ELF-1 (cell line): ENCODE results near the gene GRIP2.

Experiments
- DNase-seq: peaks from one replicate; pipeline ENCODE4 v3.0.0-alpha.2; 2016; ENCODE audit warnings: low read depth, low spot score

The GRIP2 gene

DNA sequence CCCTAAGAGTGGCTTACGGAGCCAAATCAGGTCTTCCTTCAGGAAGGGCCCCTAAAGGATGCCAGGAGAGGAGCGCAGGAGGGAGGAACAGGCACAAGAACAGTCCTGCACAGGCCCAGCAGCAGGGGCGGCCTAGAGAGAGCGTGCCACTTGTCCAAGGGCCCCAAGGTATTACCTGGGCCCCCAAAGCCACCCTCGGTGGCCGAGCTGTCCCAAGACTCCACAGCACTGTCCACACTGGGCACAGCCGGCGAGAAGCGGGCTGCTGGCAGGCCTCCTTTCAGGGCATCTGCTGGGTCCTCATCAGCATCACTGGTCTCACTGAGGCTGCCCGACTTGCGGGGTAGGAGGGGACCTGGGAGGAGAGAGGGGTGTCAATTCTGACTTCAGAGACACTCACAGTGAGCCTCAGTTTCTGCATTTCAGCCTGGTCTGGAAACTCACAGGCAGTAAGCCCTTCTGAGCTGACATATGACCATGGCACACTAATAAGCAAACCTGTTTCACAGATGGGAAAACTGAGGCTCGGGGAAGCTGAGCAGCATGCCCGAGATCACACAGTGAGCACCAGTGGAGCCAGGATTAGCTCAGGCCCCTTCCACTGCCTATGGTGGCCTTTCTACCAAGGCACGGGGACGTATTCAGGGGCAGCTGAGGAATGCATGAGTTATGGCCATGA is 33.4 kb downstream of the GRIP2 start:
- no peak for DNase-seq

DNA sequence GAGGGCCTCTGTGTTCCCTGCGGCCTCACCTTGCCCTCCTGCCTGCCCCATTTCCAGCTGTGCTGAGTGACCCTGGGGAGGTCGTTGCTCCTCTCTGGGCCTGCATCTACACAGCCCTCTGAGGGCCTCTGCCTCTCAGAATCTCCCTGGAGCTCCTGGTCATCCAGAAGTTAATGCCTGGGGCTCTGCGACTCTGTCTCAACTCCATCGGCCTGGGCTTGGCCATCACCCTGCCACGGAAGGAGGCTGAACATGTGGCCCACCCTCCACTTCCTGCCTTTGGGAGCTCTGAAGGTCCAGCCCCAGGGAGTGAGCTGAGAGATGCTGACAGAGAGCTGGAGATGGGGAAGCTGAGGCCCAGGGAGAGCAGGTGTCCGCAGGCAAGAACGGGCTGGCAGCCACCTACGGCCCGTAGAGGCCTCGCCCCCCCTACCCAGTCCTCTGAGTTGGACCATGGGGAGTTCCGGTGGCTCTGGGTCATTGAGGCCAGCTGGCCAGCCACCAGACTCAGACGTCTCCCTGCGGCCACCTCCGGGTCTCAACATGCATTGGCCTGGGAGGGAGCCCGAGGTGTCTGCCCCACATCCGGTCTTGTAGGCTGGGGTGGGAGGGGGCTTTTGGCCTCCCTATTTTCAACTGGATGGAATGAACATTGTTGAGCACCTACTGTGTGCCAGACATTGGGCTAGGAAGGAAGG is 34.2 kb downstream of the GRIP2 start:
- no peak for DNase-seq

DNA sequence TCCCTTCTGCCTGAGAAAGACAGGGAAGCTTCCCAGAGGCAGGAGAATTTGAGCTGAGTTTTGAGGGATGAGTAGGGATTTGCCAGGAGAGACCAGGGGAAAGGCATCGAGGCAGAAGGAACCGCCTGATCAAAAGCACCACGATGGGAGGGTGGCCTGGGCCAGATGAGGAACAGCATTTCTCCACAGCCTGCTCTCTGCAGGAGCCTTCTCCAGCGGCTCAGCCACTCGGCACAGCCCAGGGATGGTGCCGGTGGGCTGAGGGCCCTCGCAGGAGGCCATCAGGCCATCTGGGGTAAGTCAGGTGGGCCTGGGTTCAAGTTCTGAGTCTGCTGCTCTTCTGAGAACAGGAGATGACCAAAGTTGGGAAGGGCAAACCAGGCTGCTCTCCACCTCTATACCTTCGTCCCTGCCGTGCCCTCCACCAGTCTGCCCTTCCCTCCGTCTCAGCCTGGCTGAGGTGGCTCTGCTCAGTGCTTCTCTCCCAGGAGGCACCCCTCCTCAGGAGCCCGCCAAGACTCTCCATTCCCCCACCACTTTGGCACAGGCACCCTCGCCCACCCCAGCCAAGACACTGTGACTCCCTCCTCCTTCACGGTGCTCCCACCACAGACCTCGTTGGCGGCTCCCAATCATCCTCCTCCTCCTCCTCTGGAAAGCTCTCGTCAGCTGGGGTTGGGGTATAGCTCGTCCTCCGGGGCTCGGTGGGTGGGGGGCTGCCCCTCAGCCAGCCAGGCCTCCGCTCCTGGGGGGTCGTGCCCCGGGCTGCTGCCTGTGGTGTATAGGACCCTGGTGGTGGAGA is 34.9 kb downstream of the GRIP2 start:
- no peak for DNase-seq

- no peak for DNase-seq
Observed at GRCh38 chr3:14503706-14504065, 36.5 kb downstream of the GRIP2 start.

DNA sequence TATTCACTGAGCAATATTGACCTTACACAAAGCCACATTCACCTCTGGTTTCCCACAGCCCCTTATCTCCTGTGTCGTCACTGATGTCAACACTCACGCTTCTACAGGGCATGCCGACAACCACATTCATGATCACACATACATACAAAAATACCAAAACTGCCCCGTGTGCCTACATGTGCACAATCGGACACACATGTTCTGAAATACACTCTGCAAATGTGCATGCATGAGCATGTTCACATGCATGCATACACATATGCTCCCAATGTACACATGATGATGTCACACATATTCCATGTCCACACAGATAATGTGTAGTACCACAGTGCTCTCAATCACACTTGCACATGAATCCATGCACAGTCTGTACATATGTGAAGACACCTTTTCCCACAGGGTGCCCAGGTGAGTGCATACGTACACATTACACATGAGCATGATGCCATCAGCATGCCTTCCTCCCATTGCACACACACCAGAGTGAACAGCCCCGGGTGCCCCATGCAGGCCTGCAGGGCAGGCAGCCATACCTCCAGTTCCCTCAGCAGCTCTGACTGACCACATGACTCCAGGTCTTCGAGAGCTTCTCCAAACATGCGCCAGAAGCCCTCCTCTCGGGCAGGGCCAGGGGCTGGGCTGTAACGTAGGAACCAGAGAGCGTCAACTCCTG is 37.0 kb downstream of the GRIP2 start:
- no peak for DNase-seq

GRCh38 chr3:14502472-14502871 is 37.7 kb downstream of the GRIP2 start:
- no peak for DNase-seq

DNA sequence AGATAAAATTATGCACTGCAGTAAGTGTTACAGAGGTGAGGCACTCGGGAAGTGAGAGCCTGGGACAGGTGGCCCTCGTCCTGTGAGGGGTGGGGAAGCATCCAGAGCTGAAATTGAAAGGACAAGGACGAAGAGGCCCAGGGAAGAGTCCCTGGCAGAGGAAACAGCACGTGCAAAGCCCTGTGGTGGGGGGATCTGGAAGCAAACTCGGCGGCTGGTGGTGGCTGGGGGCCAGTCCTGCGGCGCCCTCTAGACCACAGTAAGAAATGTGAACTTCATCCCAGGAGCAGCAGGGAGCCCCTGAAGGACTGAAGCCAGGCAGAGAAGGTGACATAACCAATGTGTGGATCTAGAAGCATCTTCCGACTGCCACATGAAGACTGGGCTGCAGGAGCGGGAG is 42.8 kb downstream of the GRIP2 start:
- peak; percentile 51 for DNase-seq

- DNase-seq, result no peak
Observed at GRCh38 chr3:14496351-14496750, 43.8 kb downstream of the GRIP2 start.

- DNase-seq, result no peak
Observed at GRCh38 chr3:14494973-14495300, 45.2 kb downstream of the GRIP2 start.

GRCh38 chr3:14494279-14494972 is 45.7 kb downstream of the GRIP2 start:
- no peak for DNase-seq

- DNase-seq, result no peak
Observed at GRCh38 chr3:14492948-14493881, 46.9 kb downstream of the GRIP2 start.

DNA sequence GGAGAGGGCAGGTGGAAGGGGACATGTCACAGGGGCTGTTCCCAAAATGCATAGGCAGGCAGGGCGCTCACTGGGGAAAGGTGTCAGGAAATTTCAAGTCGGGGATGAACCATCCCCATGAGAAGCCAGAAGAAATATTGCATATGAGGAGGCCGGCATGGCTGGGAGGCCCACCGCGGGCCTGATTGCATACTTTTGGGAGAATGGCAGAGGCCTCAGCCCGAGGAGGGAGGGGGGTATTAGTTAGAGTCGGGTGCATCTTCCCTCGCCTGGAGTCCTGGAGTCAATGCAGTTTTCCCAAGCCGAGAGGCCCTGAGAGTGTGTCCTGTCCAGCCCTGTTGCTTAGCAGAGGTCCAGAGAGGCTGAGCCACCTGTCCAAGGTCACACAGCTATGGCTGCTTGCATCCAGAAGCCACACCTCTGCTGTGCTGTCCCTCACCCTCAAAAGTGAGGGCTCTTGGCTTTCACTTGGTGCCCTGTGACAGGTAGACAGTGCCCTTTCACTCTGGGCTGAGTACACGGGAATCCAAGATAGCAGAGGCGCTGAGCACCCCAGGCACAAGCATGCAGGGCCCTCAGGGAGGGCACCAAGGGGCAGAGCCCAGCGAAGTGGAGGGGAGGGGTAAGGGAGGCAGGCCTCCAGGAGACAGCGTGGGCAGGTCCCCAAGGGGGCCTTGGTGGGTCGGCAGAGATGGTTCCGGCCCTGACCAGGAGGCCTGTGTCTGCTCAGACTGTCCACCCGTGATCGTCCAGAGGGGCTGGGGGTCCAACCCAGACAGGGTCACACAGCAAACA is 48.5 kb downstream of the GRIP2 start:
- no peak for DNase-seq

- DNase-seq, result no peak
Observed at GRCh38 chr3:14490831-14491230, 49.3 kb downstream of the GRIP2 start.

DNA sequence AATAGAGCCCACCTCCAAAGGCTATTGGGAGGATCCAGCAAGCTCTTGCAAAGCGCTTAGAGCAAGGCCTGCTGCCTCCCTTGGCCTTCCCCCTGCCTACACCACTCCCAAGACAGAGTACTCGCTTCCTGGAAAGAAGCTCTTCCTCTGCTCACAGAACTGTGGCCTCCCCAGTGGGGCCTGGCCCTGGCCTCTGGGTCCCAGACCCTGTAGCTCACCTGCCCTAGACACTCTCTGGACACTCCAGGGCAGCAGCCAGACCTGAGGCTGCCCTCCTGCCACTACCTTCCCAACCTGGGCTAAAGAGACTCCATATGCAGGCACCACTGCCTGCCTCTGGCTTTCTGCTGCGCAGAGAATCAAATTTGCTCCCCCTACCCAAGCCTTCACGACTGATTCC is 49.9 kb downstream of the GRIP2 start:
- no peak for DNase-seq

GRCh38 chr3:14489641-14490040 is 50.5 kb downstream of the GRIP2 start:
- no peak for DNase-seq

GRCh38 chr3:14488286-14489041 is 51.7 kb downstream of the GRIP2 start:
- no peak for DNase-seq

DNA sequence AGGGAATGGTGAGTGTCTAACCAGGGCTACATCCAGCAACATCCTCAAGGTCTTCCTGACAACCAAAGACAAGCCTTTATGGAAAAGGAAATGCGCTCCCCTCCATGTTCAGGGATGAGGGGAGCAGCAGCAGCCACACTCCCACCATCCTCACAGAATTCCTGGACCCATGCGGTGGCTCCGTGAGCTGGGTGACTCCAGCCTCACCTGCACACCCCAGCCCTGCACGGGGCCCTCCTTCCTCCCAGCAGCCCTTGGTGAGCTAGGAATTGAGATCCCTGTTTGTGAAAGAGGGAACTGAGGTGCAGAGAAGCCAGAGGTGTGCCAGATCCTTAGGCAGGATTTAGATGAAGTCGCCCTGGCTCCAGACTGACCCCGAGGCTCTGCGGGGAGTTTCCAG is 52.3 kb downstream of the GRIP2 start:
- DNase-seq, result no peak

DNA sequence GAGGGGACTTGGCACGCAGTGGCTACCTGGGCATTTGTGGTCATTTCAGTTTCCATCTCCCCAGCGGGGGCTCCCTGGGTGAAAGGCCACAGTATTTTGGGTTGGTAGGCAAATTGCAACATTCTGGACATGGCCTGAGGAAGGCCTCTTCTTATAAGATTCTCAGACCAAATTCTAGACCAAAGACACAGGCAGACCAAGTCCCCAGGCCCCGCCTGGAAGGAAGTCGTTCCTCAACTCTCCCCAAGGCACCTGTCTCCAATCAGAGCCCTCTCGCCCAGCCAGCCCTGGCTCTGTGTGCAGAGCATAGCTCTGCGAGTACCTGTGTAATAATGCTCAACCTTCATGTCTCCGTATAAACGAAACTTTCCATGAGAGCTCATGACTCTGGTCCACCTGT is 53.1 kb downstream of the GRIP2 start:
- DNase-seq, result no peak

DNA sequence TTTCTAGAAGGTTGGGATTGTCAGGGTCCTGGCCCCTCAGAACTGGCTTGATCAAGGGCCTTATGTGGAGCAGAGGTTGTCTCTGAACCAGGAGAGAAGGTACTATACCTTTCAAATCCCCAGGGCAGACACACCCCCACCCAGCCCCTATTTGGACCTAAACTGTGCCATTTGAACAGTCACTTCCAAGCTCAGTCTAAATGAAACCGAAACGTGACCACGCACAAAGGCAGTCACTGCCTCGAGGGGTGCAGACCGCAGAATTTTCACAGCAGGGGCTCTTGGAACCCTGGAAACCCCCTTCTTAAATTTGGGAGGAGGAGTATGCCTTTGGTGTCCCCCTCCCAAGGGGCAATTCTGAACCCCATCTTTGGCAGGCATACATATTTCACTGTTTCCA is 53.7 kb downstream of the GRIP2 start:
- DNase-seq, result no peak
